Endometrium (tissue), 2 donors: ENCODE results near the gene MB21D2.

ENCODE experiments used
- FAIRE-seq: peaks from 2 replicates; lab custom pipeline; 2012; peaks lifted over from hg19 to GRCh38; lab: Jason Lieb, UNC
- donor health status: control.
- donor health status: control.

MB21D2 gene

DNA sequence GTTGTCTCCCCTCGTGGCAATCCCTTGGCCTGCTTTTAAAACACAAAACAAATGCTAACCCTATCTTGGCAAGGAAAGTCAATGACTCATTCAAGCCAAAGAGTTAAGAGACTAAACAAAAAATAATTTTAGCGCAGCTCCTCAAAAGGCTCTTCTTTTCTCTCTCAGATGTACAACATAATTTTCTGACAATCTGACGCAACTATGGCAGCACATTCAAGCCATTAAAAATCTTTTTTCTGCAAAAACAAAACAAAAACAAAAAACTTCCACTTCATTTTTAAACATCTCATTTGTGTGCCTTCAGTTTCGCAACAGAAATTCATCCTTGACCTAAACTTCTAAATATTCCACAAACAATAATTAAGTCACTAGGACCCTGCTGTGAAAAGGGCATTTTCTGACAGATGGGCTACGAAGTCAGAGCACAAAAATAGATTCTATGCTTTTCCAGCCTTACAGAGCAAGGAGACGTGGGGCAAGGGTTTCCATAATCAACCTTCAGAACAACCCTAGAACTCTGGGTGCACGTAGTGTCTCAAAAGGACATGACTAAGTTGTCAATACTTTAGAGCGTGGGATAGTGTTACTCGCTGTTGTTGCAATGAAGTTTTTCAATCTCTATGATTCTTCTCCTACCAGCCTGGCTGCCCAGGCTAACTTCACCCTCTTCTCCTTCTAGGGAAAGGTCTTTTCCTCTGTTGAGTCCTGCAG lies 84.3 kb downstream of the MB21D2 start:
- FAIRE-seq: peak; percentile 97

DNA sequence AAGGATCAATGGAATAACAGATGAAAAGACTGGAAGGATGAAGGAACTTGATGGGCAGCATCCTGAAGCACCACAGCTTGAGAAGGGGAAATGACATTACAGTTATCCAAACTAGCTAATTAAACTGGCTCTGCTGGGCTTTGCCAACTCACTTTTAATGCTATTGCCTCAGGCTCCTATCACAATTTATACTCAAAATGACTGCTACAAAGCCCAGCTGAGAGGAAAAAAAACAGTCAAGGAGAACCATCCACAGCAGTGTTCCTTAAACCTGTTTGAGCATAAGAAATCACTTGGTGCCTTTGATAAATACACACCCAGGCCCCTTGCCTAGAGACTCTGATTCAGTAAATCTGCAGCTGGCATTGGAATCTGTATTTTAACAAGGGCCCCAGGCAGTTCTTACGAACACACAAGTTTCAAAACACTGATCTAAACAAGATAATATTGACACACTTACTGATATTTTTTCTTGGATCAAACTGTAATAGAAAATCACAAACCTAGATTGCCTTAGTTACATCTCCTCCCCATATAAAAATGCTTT lies 85.8 kb downstream of the MB21D2 start:
- no peak for FAIRE-seq

DNA sequence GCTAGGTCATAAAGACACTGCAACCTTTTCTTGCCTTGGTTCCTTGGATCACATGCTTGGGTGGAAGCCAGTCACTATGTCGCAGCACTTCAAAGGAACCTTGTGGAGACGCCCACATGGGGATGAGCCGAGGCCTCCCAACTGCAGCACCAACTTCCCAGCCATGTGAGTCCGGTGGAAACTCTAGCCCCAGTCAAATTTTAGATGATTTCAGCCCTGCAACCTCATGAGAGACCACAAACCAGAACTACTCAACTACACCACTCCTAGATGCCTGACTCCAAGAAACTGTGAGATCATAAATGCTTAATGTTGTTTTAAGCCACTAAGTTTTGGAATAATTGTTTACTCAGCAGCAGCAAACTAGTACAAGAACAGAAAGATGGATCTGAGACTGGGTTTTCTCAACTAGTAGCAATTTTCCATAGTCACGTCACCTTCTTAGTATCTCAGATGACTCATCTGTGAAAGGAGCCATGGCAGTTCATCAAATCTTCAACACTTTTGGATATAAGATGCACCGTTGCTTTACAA lies 86.5 kb downstream of the MB21D2 start:
- FAIRE-seq: no peak

DNA sequence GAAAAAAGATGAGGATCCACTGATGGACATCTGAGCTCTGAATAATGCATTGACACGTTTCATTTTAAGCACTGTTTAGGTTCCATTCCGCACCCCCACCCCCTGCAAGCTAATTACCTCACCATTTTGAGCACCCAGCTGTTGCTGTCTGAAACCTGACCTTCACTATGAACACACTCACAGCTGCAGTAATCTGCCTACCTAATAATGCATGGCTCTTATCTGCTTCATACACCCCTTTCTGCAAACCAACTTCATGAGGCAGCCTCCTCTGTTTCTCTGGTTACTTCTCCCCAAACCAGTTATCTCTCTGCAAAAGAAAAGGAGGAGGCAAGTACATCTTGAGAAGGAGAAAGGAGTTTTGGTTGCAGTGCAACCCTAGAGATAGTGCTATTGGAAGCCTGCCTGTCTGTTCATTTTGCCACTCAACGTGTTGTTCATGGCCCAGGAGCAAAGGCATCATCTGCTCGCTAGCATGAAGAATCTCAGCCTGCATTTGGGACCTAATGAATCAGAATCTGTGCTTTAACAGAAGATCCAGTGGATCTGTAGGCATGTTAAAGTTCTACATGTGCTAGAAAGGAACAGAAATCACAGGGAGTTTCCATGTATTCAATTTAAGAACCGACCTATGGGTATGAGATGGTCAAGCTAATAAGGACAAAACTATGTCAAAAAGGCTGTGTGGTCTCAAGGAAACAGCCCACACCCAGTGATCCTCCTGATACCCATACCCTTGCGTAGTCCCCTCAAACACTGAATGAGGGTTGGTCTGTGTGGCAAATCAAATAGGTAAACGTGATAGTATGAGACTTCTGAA lies 87.2 kb downstream of the MB21D2 start:
- FAIRE-seq: no peak

DNA sequence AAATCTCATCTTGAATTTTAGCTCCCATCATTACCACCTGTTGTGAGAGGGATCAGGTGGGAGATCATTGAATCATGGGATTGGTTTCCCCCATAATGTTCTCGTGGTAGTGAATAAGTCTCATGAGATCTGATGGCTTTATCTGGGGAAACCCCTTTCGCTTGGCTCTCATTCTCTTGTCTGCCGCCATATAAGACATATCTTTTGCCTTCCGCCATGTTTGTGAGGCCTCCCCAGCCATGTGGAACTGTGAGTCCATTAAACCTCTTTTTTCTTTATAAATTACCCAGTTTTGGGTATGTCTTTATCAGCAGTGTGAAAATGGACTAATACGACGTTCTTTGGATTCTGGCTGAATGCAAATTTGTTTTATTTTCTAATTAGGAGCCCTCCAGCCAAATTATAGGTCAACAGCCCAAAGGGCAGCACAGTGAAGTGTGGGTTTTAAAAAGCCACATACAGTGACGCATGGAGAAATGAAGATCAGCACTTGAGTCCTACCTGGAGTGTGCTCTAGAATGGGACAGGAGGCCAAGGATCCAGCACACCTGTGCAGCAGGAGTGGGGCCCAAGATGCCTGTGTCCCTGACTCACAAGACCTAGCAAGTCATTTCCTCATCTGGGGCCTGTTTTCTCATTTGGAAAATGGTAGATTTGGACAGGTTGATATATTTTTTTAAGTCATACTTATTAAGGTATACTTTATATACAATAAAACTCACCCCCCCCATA lies 89.6 kb downstream of the MB21D2 start:
- no peak for FAIRE-seq

DNA sequence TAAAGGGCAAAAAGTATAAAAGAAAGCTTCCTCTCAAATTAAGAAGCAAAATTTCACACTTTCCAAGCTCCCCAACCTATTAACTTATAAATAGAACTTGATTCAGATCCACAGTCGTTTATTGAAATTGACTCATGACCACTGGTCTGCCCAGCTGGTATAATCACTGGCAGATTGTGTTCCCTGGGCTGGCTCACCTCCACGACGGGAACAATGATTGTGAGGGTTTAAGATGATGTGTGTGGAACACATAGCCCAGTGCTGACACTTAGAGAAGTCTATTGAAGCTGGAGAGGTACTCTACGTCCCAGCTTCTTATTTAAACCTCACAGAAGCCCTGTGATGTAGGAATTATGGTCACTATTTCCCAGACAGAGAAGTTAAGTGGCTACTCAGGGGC lies 90.4 kb downstream of the MB21D2 start:
- no peak for FAIRE-seq

DNA sequence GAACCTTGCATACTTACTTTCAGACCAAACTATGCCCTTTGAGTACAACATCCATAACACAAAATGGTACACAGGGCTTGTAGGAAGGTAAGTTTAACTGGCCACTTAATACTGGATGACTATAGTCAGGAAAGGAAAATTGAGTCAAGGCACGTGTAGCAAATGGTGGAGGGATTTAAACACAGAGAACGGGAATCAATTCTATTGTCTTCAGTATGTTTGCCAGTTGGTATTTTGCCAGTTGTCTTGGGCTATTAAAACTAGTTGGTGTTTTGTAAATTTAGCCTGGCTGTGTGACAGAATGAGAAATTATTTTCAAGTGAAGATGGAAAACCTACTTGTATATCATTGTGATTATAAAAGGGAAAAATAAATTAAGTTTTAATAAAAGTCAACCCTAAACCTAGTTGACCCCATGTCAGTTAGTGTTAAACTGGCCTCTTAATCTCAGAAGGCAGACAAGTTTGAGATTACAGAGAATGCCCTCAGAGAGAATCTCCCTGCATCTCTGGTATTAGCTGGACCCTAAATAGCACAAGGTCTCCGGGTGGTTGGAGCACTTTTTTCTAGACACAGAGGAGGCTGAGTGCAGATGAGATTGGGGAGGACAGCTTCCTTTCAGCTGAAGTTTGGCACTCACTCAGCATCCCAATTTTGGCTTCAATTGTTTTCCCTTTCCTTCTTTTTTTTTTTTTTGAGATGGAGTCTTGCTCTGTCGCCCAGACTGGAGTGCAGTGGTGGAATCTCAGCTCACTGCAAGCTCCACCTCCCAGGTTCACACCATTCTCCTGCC lies 91.2 kb downstream of the MB21D2 start:
- FAIRE-seq: no peak

DNA sequence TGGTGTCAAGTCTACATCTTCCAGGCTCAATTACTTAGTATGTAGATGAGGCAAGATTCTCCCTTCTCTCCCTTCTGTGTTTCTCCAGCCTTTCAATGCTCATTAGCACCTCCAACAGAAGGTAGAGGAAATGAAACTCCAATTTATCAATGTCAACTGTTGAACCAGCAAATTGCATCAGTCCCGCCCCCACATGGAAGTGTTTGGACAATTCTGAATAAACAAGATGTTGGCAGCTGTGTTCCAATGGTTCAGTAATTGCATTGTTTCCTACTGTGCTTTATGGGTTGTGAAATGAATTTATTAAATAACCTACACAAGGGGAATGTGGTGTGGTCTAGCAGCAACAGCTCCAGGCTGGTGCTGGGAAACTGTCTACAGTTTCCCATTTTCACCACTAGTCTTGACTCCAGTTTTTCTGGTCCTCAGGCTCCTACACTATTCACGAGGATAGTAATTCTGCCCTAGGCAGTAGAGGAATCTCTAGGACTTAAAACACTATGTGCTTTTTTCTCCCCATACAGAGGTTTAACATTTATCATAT lies 91.9 kb downstream of the MB21D2 start:
- FAIRE-seq: no peak

DNA sequence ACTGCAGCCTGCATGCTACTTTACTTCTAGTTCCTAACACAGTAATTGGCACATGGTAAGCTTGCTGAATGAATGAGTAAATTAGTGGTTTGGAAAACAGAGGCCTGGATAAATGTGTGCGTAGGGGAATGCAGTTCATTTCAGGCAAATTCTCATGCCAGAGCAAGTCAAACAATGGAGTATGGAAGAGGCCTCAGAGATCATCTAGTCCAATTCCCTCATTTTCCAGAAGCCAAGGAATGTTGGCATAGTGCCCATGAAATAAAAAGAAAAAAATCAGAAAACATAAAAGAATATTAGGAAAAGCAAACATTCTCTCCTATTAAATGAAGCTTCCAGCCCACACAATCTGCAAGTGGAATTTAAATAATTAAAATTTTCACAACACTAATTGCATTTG lies 92.4 kb downstream of the MB21D2 start:
- FAIRE-seq: no peak

DNA sequence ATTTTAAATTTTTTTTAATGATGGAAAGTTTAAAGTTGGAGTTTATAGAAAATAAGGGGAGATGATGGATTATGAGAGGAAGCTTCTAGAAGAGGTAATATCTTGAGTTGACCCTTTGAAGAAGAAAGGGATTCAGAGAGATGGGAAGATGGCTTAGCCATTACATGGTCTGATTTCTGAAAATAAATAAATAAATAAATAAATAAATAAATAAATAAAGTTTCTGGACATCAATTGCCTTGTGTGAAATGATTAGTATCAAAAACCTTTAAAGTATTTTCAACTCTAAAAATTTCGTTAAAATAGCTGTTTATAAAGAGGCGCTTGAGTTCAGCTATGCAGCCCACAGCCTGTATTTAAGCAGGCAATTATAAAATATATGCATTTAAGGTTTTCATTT lies 93.3 kb downstream of the MB21D2 start:
- no peak for FAIRE-seq

DNA sequence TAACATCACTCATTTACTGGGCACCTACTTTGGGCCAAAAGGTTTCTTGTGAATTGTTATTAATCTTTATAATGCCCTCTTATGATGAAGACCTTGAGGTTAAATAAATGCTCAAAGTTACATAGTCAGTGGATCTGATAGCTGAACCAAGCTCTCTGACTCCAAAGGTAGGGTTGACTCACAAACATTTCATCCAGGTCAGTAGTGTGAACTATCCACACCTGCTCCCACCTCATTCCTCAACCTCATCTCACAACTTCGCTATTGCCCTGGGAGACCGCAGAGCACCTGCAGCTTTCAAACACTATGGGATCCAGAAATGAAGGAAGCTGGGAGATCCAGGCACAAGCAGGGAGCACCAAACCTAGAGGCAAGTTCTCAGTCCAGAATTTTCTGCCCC lies 96.5 kb downstream of the MB21D2 start:
- FAIRE-seq: no peak

DNA sequence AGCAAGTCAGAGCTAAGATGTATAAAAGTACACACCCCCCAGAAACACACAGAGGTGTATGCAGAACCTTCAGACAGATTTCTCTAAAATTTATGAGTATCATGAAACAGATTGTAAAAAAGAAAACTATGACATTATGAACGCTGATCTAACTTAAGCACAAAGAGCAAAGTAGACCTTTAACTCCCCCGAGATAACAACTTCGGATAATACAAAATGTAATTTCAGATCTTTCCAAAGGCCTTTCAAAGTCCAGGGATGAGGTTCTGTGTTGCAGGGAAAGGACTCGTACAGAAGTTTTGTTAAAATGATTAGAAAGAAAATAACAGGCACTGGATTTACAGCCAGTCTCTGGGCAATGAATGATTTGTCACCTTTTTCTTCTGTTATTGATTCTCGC lies 97.5 kb downstream of the MB21D2 start:
- no peak for FAIRE-seq

DNA sequence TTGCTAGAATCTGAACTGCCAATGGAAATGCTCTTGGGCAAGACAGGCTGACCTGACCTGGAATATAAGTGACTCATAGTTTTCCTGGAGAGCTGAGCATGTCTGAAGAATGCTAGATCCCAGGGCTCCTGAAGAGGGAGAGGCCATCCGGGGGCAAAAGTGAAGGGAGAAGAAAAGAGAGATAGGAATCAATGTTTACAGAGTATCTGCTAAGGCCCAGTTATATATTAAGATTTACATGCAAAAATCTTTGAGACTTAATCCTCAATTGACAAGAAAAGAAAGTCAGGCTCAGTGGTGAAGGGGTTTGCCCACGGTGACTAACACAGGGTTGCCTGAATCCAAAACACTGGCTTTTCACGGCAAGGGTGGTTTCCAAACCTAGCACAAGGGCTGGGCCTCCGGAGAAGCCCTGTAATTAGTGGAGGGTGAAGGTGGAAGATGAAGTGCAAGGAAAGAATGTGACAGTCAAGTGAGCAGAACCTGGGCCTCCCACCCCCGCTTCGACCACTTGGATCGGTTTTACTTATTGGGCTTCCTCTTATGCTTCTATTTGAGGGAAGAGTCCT lies 98.6 kb downstream of the MB21D2 start:
- FAIRE-seq: no peak

DNA sequence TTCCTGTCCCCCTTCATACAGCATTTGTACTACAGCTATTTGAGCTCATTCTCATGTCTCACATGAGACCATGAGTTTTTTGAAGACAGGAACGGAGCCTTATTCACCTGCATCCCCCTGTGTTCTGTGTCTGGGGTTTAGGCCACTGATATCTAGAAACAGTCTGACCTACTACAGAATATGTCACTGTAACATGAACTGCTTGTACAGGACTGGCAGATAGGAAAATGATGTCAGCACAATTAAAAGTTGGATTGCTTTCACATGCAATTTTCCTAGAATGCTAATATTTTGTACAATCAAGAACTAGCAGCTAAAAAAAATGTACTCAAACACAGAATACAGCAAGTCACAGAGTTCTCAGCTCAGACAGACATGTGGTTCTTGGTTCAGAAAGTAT lies 99.5 kb downstream of the MB21D2 start:
- no peak for FAIRE-seq

DNA sequence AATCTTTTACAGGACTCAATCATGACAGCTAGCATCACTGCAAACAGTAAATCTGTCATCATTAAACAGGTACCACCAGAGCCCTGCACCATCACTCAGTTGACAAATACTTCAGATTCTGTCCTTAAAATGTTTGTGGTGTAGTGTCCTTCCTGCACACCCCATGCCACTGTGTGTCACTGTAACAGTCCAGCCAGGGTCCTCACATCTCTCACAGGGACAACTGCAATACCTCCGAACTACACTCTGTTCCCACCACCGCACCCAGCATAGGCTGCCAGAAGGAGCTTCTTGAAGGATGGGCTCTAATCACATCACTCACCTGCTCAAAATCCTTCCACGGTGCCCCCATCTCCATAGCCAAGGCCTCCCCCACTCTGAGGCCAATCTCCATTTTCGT lies 100.2 kb downstream of the MB21D2 start:
- no peak for FAIRE-seq

DNA sequence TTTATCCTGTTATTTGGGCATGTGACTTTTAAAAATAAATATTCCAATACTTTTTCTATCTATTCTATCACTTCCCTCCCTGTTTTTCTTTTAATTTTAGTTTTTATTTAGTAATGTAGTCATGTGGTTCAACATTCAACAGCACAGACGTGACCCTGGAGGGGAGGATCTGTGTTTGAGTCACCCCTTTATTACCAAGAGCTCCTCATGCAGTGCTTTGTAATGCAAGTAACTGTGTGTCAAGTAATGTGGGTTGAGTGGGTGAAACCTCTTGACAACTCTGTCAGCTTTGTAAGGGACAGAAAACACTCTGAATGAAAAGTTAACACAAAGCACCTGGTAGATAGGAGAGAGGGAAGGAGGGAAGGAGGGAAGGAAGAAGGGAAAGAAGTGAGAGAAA lies 100.6 kb downstream of the MB21D2 start:
- FAIRE-seq: no peak

DNA sequence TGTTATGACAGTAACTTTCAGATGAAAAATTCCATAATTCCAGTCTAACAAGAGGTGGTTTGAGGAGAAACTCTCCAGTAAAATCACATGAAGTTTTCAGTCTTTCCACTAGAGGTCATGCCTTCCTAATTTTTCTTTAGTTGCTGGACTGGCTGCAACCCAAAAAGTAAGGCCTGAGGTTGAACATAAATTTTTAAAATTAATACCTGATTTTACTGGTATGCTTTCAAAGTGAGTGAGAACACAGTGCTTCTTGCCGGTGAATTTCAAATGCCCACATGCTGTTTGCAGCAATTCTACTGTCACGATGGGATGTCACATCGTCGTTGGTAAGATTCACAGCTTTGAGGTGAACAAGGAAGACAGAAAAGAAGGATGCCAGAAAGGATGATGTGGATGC lies 101.3 kb downstream of the MB21D2 start:
- FAIRE-seq: peak; percentile 72

DNA sequence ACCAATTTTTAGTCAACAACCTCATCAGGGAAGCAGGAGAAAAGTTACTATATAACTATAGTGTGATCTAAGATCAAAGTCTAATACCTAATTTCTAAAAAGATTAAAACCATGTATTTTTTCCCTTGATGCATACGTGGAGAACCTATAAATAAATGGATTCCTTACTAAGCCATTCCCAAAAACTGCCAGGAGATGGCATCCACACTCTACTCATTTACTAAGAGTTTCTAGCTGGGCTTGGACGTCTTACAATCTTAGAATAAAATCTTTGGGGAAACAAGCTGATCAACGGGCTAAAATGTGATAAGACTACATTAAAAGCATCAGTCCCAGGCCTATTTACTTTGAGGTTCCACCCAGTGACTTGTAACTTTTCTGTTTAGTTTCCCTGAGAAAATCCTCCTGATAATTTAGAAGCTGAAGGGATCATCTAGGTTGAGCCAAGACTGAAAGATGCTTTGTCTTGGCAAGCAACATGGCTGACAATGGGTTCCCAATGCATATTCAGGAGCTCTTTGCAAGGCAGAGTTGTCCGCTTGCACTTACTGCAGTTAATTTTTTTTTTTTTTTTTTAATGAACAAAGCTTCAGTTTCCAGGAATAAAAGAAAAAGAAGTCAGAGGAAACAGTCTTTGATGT lies 104.8 kb downstream of the MB21D2 start:
- FAIRE-seq: no peak

DNA sequence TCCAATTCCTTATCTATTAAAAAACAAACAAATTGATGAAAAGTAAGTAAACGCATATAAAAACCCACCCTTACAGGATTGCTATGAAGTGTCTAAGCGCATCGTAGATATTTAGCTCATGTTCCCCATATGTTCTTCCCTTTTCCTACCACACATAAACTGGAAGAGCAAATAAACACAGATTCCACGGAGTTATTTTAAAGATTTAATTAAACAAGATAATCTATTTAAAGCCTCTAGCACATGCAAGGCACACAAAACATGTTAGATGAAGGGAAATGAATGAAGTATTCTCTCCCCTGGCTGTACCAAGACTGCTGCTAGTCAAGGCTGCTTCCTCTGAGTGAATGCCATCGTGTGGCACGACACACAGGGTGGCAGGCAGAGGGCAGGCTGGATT lies 111.9 kb downstream of the MB21D2 start:
- FAIRE-seq: no peak

DNA sequence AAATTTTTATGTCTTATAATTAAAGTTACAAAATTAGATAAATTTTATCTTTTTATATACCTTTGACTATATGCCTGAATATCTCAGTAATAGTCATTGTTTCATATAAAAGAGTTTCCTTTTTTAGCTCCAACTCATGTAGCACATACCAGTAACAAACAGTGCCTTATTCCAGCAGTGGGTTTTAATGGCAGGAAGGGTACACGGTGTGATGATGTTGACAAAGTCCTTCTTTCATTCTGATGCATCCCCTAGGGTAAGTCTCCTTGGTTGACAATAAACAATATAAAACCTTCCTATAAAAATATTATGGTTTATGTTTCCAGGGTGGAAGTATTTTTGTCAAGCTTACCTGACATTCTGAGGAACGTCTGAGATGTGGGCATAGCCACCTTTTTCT lies 113.2 kb downstream of the MB21D2 start:
- no peak for FAIRE-seq
